Choroid plexus epithelial cell (primary cell): Measurements from ENCODE around the gene GMDS.

ENCODE experiments used
- DNase-seq: peaks from one replicate; pipeline ENCODE4 v3.0.0-alpha.2; 2010; ENCODE audit warnings: low read depth
- H3K4me3 ChIP-seq: 2 replicates; pipeline ENCODE4 v1.5.1; 2011; ENCODE audit warnings: low read depth, mild to moderate bottlenecking, control low read depth, low read length, moderate library complexity
- TF ChIP-seq, protein P1 (sequence below): conservative IDR thresholded peaks from 2 replicates; pipeline ENCODE4 v1.5.1; 2011; ENCODE audit warnings: low read depth, mild to moderate bottlenecking, control low read depth, inconsistent platforms, low read length, moderate library complexity

Gene GMDS

DNA sequence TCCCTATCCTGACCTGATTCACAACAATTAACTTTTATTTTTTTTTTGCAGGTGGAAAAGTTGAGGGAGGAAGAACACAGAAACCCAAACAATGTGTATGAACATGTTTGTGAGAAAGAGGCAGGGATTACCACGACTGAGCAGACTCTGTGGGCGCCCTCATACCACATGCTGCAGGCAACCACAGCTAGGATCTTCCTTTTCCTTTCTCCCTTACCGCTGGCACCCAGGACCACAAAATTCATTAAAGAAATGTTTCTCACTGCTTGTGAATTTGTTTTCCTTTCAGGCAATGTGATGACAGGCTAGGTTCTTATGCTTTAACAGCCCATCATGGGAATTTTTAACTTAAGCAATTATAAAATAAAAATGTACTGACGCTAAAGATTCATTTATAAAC, 287.1 kb downstream of the GMDS start:
- no peak overlapping the region for H3K4me3 ChIP-seq
- DNase-seq = no peak
- TF ChIP-seq, protein P1, sequence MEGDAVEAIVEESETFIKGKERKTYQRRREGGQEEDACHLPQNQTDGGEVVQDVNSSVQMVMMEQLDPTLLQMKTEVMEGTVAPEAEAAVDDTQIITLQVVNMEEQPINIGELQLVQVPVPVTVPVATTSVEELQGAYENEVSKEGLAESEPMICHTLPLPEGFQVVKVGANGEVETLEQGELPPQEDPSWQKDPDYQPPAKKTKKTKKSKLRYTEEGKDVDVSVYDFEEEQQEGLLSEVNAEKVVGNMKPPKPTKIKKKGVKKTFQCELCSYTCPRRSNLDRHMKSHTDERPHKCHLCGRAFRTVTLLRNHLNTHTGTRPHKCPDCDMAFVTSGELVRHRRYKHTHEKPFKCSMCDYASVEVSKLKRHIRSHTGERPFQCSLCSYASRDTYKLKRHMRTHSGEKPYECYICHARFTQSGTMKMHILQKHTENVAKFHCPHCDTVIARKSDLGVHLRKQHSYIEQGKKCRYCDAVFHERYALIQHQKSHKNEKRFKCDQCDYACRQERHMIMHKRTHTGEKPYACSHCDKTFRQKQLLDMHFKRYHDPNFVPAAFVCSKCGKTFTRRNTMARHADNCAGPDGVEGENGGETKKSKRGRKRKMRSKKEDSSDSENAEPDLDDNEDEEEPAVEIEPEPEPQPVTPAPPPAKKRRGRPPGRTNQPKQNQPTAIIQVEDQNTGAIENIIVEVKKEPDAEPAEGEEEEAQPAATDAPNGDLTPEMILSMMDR = no peak

DNA sequence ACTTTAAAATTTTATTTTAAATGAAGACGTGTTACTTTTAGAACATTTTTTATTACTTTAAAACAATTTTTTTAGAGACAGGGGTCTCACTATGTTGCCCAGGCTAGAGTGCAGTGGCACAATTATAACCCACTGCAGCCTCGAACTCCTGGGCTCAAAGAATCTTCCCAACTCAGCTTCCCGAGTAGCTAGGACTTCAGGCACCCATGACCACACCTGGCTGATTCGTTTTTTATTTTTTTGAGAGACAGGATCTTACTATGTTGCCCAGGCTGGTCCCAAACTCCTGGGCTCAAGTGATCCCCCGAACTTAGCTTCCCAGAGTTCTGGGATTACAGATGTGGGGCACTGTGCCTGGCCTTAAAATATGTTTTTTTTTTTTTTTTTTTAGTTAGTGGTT, 287.7 kb downstream of the GMDS start:
- no peak overlapping the region for H3K4me3 ChIP-seq
- no peak for DNase-seq
- TF ChIP-seq, protein P1 = no peak

DNA sequence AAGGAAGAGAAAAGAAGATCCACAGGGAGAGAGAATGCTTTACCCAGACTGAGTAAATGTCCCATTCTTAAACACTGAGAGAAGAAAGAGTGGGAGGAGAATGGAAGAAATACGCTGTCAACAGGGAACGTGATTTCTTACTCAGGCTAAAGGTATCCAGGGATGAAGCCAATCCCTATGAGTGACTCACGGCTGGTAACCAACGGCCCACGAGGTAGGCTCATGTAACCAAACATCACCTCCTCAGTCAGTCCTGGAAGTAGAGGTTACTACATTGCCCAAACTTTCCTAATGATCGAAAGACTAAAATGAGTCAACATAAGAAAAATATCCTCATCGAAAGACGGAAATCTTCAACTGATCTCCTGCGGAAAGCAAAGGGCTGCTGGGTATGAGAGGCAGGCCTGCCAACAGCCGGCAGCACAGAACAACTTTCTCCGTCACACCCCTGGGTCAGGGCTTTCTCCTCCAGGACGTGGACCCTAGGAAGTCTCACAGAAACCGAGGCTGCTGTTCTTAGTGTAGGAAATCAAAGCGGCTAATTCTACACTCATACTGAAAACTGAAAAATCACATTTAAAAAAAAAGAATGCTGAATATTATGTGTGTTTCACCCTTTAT, 292.6 kb downstream of the GMDS start:
- peak overlapping the region; percentile 6 for H3K4me3 ChIP-seq
- TF ChIP-seq, protein P1 = peak; percentile 38
- DNase-seq = peak; percentile 98

DNA sequence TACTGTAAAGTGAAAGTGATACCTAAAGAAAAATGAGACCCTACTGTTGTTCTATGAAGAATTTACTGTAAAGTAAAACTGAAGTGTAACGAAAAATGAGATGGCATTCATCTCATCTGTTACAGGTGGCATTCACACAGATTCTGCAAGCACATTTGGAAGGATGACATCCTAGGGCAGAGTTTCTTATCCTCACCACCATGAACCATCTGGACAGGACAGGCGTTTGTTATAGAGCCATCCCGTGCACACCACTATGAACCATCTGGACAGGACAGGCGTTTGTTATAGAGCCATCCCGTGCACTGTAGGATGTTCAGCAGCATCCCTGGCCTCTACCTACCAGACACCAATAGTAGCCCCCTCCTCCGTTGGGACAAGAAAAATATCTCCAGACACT, 294.8 kb downstream of the GMDS start:
- DNase-seq = no peak
- H3K4me3 ChIP-seq = no peak overlapping the region
- TF ChIP-seq, protein P1 = no peak

DNA sequence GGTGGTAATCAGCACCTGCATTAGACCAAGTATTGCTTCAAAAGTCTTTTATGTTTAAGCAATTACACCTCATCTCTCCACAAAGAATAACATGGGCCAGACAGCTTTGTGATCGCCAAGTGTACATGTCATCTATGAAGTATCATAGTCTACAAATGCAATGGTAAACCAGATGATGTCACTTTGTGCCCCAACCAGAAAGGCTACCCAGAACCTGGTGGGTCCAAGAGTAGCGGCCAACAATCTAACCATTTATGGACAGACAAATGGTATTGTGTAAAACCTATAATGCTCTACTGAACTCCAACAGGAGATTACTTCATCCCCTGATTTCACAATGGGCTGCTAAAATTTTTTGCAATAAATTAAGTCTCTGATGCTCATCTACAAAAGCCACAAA, 295.9 kb downstream of the GMDS start:
- TF ChIP-seq, protein P1 = no peak
- H3K4me3 ChIP-seq = no peak overlapping the region
- DNase-seq = peak; percentile 63

DNA sequence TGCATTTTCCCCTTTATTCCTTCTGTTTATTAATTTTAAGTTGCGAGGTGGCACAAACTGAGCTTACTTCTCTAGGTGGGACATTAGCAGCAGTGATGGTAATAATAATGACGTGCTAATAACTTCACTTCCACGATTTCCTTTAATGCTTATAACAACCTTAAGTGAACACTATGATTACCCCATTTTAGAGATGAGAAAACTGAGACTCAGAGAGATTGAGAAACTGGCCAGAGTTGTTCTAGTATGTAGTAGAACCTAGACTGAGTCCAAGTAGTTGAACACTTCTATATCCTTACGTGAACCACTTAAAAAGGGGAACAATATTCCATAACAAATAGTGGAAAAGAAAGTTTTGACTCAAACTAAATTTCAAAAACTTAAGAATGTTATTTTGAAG, 297.5 kb downstream of the GMDS start:
- no peak overlapping the region for H3K4me3 ChIP-seq
- DNase-seq = no peak
- TF ChIP-seq, protein P1 = no peak

DNA sequence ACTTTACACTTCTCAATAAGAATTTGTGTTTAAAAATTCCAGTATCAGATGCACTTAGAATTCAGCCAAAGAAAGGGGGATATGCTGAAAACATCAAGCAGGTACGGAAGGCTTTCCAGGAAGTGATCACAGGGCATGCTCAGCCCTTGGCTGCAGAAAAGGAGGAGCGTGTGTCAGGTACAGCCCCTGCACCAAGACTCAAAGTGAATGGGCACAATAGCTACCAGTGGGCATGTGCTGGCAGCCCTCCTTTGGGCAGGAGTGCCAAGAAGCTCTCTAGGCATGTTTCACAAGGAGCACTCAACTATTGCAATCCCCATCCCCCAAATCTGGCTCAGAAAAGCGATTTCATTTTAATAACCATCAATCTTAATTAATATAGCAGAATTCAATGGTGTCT, 298.8 kb downstream of the GMDS start:
- no peak for DNase-seq
- no peak overlapping the region for H3K4me3 ChIP-seq
- TF ChIP-seq, protein P1 = no peak
